ENCODE measurements around the gene PARD3.
A peak's percentile ranks its signal among the peaks of the same experiment; 100 is the strongest.

The PARD3 gene

DNA sequence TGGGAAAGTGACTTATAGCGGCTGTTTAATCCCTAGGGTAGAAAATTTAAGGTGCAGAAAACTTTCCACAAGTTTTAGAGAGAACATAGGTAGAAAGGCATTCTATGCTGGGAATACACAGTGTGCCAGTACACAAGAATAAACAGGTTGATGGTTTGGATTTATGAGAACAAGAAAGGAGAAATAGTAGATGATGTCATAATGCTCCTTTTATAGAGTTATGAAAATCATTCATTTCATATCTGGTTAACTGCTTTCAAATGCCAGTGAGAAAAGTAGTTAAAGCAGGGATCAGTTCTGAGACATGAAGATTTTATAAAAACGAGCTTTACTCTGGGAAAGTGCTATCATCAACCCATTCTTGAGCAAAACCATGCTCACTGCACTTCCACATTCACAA lies 311.4 kb downstream of the PARD3 start:
- no peak overlapping the region for H3K4me3 ChIP-seq (replicated peaks in 1 of 2; ENCODE audit: low read depth in 2 of 2, low read length in 2 of 2)
- no peak for DNase-seq (ENCODE audit: low read depth in 2 of 2)
- TF ChIP-seq, protein P1, sequence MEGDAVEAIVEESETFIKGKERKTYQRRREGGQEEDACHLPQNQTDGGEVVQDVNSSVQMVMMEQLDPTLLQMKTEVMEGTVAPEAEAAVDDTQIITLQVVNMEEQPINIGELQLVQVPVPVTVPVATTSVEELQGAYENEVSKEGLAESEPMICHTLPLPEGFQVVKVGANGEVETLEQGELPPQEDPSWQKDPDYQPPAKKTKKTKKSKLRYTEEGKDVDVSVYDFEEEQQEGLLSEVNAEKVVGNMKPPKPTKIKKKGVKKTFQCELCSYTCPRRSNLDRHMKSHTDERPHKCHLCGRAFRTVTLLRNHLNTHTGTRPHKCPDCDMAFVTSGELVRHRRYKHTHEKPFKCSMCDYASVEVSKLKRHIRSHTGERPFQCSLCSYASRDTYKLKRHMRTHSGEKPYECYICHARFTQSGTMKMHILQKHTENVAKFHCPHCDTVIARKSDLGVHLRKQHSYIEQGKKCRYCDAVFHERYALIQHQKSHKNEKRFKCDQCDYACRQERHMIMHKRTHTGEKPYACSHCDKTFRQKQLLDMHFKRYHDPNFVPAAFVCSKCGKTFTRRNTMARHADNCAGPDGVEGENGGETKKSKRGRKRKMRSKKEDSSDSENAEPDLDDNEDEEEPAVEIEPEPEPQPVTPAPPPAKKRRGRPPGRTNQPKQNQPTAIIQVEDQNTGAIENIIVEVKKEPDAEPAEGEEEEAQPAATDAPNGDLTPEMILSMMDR (IDR thresholded peaks at IDR 0.05; ENCODE audit: low read depth, low read length), result no peak

DNA sequence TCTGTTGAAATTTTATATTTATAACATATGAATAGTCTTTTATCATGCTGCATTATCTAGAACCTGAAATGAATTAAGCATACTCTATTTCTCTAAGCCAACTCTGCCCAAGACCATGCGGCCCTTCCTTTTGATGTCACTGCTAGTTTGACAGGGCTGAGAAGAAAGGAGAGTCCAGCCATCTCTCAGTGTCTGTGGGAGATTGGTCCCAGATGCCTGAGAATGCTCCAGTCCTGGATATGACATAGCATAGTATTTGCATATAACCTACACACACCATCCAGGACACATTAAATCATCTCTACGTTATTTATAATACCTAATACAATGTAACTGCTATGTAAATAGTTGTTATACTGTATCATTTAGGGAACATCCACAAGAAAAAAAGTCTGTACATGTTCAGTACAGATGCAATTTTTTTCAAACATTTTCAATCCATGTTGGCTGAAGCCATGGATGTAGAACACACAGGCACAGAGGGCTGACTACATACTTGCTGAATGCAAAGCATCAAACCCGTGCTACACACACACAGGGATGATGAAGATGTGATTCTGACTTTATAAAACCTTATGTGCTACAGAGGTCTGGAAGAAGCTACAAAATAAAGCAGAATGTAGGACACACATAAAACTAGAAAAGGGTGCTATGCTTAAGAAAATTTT lies 315.4 kb downstream of the PARD3 start:
- no peak for DNase-seq (ENCODE audit: low read depth in 2 of 2)
- TF ChIP-seq, protein P1 (IDR thresholded peaks at IDR 0.05; ENCODE audit: low read depth, low read length), result no peak
- H3K4me3 ChIP-seq (replicated peaks in 1 of 2; ENCODE audit: low read depth in 2 of 2, low read length in 2 of 2), result no peak overlapping the region

DNA sequence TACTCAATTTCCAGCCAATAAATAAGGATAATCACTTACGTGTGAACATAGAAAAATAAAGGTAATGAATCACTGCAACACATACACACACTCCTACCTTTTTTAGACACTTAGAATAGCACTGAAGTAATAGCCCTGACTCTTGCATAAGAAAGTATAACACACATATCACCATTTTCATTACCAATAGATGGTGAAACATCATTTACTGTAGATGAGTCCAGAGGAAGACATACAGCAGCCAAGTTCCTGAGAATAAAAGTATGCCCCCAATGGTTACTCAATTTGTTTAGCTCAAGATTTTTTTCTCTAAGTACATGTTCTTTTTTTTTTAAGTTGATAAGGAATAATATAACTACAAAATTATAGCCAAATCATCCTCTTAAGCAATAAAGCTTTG lies 316.3 kb downstream of the PARD3 start:
- TF ChIP-seq, protein P1 (IDR thresholded peaks at IDR 0.05; ENCODE audit: low read depth, low read length), result no peak
- no peak overlapping the region for H3K4me3 ChIP-seq (replicated peaks in 1 of 2; ENCODE audit: low read depth in 2 of 2, low read length in 2 of 2)
- peak; percentile 49 to 76 for DNase-seq (ENCODE audit: low read depth in 2 of 2)

DNA sequence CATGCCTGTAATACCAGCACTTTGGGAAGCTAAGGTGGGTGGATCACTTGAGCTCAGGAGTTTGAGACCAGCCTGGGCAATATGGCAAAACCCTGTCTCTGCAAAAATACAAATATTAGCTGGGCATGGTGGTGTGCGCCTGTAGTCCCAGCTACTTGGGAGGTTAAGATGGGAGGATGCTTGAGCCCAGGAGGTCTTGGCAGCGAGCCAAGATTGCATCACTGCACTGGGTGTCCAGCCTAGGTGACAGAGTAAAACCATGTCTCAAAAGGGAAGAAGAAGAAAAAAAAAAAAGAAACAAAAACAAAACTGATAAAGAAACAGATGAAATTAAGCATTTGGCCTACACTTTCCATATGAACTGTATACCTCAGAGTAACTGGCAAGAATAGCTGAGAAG lies 319.2 kb downstream of the PARD3 start:
- TF ChIP-seq, protein P1 (IDR thresholded peaks at IDR 0.05; ENCODE audit: low read depth, low read length), result no peak
- H3K4me3 ChIP-seq (replicated peaks in 1 of 2; ENCODE audit: low read depth in 2 of 2, low read length in 2 of 2), result no peak overlapping the region
- DNase-seq (ENCODE audit: low read depth in 2 of 2), result peak in 1 of 2 donors; percentile 33

DNA sequence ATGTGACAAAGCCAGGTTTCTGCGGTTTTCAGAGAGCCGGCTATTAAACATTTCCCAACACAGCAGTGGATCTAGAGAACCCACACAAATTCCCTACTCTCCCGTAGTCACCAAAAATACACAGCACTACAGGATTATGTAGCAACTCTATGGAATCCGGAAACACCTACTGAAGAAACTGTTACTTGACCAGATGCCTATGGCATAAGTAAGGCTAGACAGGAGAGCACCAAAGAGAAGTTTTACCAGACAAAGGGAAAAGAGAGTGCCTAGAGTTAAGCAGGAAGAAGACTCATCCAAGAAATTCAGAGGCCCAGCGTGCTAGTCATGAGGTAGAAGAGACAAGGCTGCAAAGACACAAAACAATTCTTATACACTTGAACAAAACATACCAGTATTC lies 321.1 kb downstream of the PARD3 start:
- no peak overlapping the region for H3K4me3 ChIP-seq (replicated peaks in 1 of 2; ENCODE audit: low read depth in 2 of 2, low read length in 2 of 2)
- DNase-seq (ENCODE audit: low read depth in 2 of 2), result peak; percentile 8 to 63
- TF ChIP-seq, protein P1 (IDR thresholded peaks at IDR 0.05; ENCODE audit: low read depth, low read length), result no peak

DNA sequence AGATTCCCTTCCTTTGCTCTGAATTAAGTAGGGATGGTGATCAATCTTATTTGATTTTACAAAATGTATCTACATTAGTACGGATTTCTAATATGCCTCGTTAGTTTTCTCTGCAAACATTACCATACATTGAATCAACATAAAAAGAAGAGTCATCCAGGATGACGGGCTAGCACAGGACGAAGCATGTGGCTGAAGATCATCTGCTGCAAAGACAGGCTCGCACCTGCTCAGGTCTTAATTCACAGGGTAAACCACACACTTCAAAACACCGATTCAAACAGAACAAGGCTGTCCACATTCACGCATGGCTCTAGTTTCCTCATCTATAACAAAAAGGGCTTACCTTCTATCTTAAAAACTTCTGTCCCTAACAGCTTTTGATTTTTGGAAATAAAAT lies 323.0 kb downstream of the PARD3 start:
- H3K4me3 ChIP-seq (replicated peaks in 1 of 2; ENCODE audit: low read depth in 2 of 2, low read length in 2 of 2), result no peak overlapping the region
- no peak for DNase-seq (ENCODE audit: low read depth in 2 of 2)

More for the DNA sequence above, 323.0 kb downstream of the PARD3 start:
- TF ChIP-seq, protein P1 (IDR thresholded peaks at IDR 0.05; ENCODE audit: low read depth, low read length), result no peak
